Spleen (tissue), 11 donors: ENCODE measurements around the gene SPATS2L. TPM values are rescaled to one million over a fixed set of nuclear protein-coding genes. Genes with fewer than 3 reads are reported as not detected.

Experiments
- DNase-seq: peaks from one replicate; pipeline ENCODE4 v3.0.0-alpha.2; 2020
- H3K27ac ChIP-seq, 8 donors: fragments of 200-600 bp; sonication (generic) in 7 of 8; 1 replicate in 4 of 8; 2 replicates in 4 of 8; pipeline versions ENCODE4 v1.5.0 to v1.8.0; 2016 to 2021; ENCODE audit warnings: inconsistent platforms in 4 of 8, mild to moderate bottlenecking in 4 of 8, moderate library complexity in 1 of 8
- H3K27me3 ChIP-seq, 7 donors: fragments of 200-600 bp; sonication (generic) in 6 of 7; replicated peaks in 1 of 7; 1 replicate in 4 of 7; 2 replicates in 3 of 7; pipeline versions ENCODE4 v1.5.0 to v1.8.0; 2016 to 2021; ENCODE audit warnings: inconsistent platforms in 3 of 7, mild to moderate bottlenecking in 1 of 7
- H3K36me3 ChIP-seq, 6 donors: fragments of 200-600 bp; sonication (generic) in 5 of 6; 1 replicate in 4 of 6; 2 replicates in 2 of 6; pipeline versions ENCODE4 v1.5.0 to v1.8.0; 2016 to 2021; ENCODE audit warnings: inconsistent platforms in 2 of 6
- H3K4me1 ChIP-seq, 6 donors: fragments of 200-600 bp; sonication (generic) in 5 of 6; 1 replicate in 3 of 6; 2 replicates in 3 of 6; pipeline versions ENCODE4 v1.5.0 to v1.8.0; 2016 to 2021; ENCODE audit warnings: inconsistent platforms in 3 of 6
- H3K4me3 ChIP-seq, 8 donors: fragments of 200-600 bp; sonication (generic) in 7 of 8; 1 replicate in 4 of 8; 2 replicates in 4 of 8; pipeline versions ENCODE4 v1.5.0 to v1.8.0; 2016 to 2021; ENCODE audit warnings: inconsistent platforms in 4 of 8, mild to moderate bottlenecking in 4 of 8, moderate library complexity in 2 of 8
- H3K9me3 ChIP-seq, 8 donors: fragments of 200-600 bp; sonication (generic) in 7 of 8; 1 replicate in 4 of 8; 2 replicates in 4 of 8; pipeline versions ENCODE4 v1.5.0 to v1.8.0; 2016 to 2021; ENCODE audit warnings: inconsistent platforms in 4 of 8
- POLR2A ChIP-seq, 3 donors: fragments of 450-650 bp; IDR thresholded peaks; one replicate each; pipeline ENCODE4 v1.5.1; 2017; ENCODE audit warnings: antibody characterized with exemption in 3 of 3, mild to moderate bottlenecking in 1 of 3
- POLR2AphosphoS5 ChIP-seq, 3 donors: sonication (generic); formaldehyde crosslinking; IDR thresholded peaks; one replicate each; pipeline ENCODE4 v1.5.1; 2017; ENCODE audit warnings: antibody characterized with exemption in 3 of 3
- WGBS, 5 donors: extraction: QIAGEN DNeasy Blood & Tissue Kit in 3 of 5; methylation state at CpG; one replicate each; pipeline versions ENCODE4 v1.1.5 to v1.1.7; 2013 to 2018; 5-methylcytosine and 5-hydroxymethylcytosine counted together
- intact Hi-C: fragments of 100-400 bp; cut with DNase I; formaldehyde crosslinking; loops from one replicate; pipeline ENCODE4 v1.15.0; 2023; ENCODE audit warnings: low total_unique reads
- polyA plus RNA-seq, 3 donors: library from polyadenylated mRNA; stranded (reverse); fragments of 200-250 nt; gene quantifications; one replicate each; pipeline ENCODE4 v1.2.1, GENCODE V29; 2013
- total RNA-seq, 7 donors: library from RNA; depleted of rRNA in 3 of 7; stranded (reverse); fragments of >200 nt in 3 of 7; fragmentation: NEBNext Ultra II Directional in 4 of 7; extraction: Animal tissue kit (Norgen Biotek cat#: 25700) in 4 of 7; gene quantifications; one replicate each; pipeline versions ENCODE4 v1.1.0 to v1.2.1, GENCODE V29; 2016 to 2021
- TF ChIP-seq, protein P1 (sequence below), 11 experiments: fragments of 200-600 bp in 7 of 11; fragments of 450-650 bp in 4 of 11; sonication (generic) in 4 of 11; IDR thresholded peaks in 8 of 11; conservative IDR thresholded peaks in 3 of 11; 1 replicate in 7 of 11; 2 replicates in 4 of 11; pipeline versions ENCODE4 v1.4.0 to v1.8.0; 2016 to 2021; ENCODE audit warnings: antibody characterized with exemption in 11 of 11, inconsistent platforms in 4 of 11, mild to moderate bottlenecking in 1 of 11
- donor health status: healthy with polysubstance abuse.
- donor health status: DM: no; HTN: no; CAD: no; lungs with moderate emphysema.
- donor health status: DM: no; HTN: no; CAD: no.
- donor health status: Bipolar disorder and iron deficiency.
- donor health status: healthy.
- donor health status: DM: no; HTN: no; CAD: no.
- donor health status: DM: yes; HTN: yes; CAD: no.

SPATS2L gene
- total and polyA plus RNA-seq, 10 donors: 9.5 to 84.7 (median 57.2) TPM

DNA sequence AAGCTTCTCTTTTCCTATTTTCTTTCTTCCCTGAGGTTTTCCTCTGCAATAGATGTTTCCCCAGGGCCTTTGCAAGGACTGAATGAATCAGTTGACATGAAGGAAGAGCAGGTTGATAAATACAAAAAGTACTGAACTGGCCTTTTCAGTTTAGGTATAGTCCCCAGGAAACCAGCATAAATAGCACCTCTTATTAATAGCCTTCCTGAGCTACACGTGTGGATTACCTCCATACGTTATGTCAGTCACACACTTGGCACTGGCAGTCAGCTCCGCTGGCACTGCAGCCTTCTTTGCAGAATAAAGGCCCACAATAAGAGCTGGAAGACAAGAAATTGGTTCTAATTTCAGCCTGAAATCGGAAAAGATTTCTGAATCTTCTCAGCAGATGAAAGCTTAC is 142.7 kb downstream of the SPATS2L start:
- H3K9me3 ChIP-seq: no peaks in the 10 kb centered on the region
- DNase-seq: no peak
- H3K36me3 ChIP-seq: no peaks in the 10 kb centered on the region
- TF ChIP-seq, protein P1, sequence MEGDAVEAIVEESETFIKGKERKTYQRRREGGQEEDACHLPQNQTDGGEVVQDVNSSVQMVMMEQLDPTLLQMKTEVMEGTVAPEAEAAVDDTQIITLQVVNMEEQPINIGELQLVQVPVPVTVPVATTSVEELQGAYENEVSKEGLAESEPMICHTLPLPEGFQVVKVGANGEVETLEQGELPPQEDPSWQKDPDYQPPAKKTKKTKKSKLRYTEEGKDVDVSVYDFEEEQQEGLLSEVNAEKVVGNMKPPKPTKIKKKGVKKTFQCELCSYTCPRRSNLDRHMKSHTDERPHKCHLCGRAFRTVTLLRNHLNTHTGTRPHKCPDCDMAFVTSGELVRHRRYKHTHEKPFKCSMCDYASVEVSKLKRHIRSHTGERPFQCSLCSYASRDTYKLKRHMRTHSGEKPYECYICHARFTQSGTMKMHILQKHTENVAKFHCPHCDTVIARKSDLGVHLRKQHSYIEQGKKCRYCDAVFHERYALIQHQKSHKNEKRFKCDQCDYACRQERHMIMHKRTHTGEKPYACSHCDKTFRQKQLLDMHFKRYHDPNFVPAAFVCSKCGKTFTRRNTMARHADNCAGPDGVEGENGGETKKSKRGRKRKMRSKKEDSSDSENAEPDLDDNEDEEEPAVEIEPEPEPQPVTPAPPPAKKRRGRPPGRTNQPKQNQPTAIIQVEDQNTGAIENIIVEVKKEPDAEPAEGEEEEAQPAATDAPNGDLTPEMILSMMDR (IDR thresholded peaks at IDR 0.05 in 8 of 11, conservative IDR thresholded peaks at IDR 0.05 in 3 of 11): no peak
- no peak for TF ChIP-seq POLR2A (IDR thresholded peaks at IDR 0.05)
- TF ChIP-seq POLR2AphosphoS5 (IDR thresholded peaks at IDR 0.05): no peak
- intact Hi-C loops: no loop called here
- no peak overlapping the region for H3K4me3 ChIP-seq
- 61 to 80% (median 73%) methylated on average over 4 of the region's 4 CpGs for WGBS, 5 donors
- H3K27ac ChIP-seq: no peak overlapping the region
- no peaks in the 10 kb centered on the region for H3K27me3 ChIP-seq
- peaks cover 0 to 45% (median 13%) of the 10 kb centered on the region in 6 donors for H3K4me1 ChIP-seq

DNA sequence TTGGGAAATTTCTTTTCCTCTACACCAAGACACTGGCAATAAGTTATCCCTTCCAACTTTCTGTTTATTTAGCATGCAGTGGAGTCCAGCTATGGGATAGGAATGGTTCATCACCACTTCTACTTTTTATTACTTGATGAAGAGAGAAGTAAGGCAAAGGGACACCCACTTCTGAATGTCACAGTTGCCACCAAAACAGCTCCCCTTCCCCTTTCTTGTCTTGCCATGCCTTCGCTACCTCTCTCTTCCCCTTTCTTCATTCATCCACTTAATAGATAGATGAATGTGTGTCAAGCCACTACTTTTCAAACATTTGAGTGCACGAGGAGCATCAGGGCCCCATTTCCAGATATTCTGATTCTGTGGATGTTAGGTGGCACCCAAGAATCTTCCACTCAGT is 143.8 kb downstream of the SPATS2L start:
- no peak for DNase-seq
- Histone ChIP-seq H3K4me1 (peaks cover 2 to 50% (median 18%) of the 10 kb centered on the region in 6 donors), H3K9me3 (no peaks in the 10 kb centered on the region), H3K27me3 (no peaks in the 10 kb centered on the region), H3K27ac (peak overlapping the region in 4 of 8 donors; percentile 43 to 51 (median 48)), H3K4me3 (no peak overlapping the region), H3K36me3 (no peaks in the 10 kb centered on the region)
- WGBS, 5 donors: 46 to 73% (median 54%) methylated on average over 2 of the region's 2 CpGs
- intact Hi-C loops: no loop called here
- TF ChIP-seq POLR2AphosphoS5 (IDR thresholded peaks at IDR 0.05): no peak
- TF ChIP-seq POLR2A (IDR thresholded peaks at IDR 0.05): no peak
- TF ChIP-seq, protein P1 (IDR thresholded peaks at IDR 0.05 in 8 of 11, conservative IDR thresholded peaks at IDR 0.05 in 3 of 11): no peak

DNA sequence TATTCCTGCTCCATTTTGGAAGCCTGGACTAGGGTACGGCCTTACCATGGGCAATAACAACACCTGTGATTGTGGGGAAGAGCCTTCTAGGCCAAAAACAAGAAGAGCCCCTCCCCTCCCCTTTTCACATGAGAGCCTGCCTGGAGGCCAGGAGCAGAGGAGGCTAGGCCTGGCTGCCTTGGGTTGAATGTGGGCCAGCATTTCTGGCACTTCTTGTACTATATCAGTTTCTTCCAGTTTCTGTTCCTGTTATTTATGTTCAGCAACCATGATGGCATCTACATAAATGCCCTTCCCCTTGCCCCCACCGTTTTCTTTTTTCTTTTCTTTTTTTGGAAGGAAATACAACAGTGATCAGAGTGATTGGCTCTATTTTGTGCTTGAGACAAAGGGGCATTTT is 145.0 kb downstream of the SPATS2L start:
- no peak for TF ChIP-seq POLR2A (IDR thresholded peaks at IDR 0.05)
- TF ChIP-seq POLR2AphosphoS5 (IDR thresholded peaks at IDR 0.05): peak in 2 of 3 donors; percentile 48 to 69
- Histone ChIP-seq H3K4me1 (peaks cover 12 to 63% (median 31%) of the 10 kb centered on the region in 6 donors), H3K27me3 (no peaks in the 10 kb centered on the region), H3K4me3 (no peak overlapping the region), H3K27ac (peak overlapping the region in 5 of 8 donors; percentile 40 to 51 (median 47)), H3K36me3 (no peaks in the 10 kb centered on the region), H3K9me3 (no peaks in the 10 kb centered on the region)
- peak; percentile 84 for DNase-seq
- intact Hi-C loops: no loop called here
- WGBS, 5 donors: 57 to 75% (median 67%) methylated on average over 2 of the region's 2 CpGs

DNA sequence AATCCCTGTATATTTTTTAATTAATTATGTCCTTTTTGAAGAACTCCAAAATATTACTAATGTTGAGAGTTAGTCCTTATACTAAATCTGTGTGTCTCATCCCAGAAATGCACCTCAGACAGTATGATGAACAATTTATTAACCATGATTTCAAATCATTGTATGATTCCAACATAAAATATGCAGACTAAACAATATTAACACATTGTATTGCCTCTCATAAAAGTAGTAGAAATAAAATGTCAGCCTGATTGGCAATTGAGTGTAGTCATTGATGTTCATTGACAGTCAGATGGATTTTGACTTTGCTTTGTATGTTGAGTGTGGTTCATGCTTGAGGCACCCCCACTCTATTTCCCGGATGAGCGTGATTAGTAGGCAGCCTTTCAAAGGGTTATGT is 145.9 kb downstream of the SPATS2L start:
- H3K27me3 ChIP-seq: no peaks in the 10 kb centered on the region
- peaks cover 12 to 71% (median 36%) of the 10 kb centered on the region in 6 donors for H3K4me1 ChIP-seq
- no peaks in the 10 kb centered on the region for H3K9me3 ChIP-seq
- TF ChIP-seq POLR2AphosphoS5 (IDR thresholded peaks at IDR 0.05) (no peak), POLR2A (IDR thresholded peaks at IDR 0.05) (no peak)
- TF ChIP-seq, protein P1 (IDR thresholded peaks at IDR 0.05 in 8 of 11, conservative IDR thresholded peaks at IDR 0.05 in 3 of 11): no peak
- whole genome bisulfite sequencing, 5 donors: 95 to 100% (median 98%) methylated on average over 2 of the region's 2 CpGs
- no peak overlapping the region for H3K27ac ChIP-seq
- no peak overlapping the region for H3K4me3 ChIP-seq
- intact Hi-C loops: no loop called here
- H3K36me3 ChIP-seq: no peaks in the 10 kb centered on the region
- DNase-seq: no peak
